C4-2B (cell line): ENCODE data around the gene ZNF136.

Experiments
- H3K27ac ChIP-seq: fragments of 450-650 bp; 2 replicates; pipeline ENCODE4 v1.5.1; 2017
- ZFX ChIP-seq: fragments of 450-650 bp; IDR thresholded peaks from 2 replicates; pipeline ENCODE4 v1.6.1; 2017
- TF ChIP-seq, protein P1 (sequence below): fragments of 450-650 bp; conservative IDR thresholded peaks from 2 replicates; pipeline ENCODE4 v1.5.1; 2017; ENCODE audit warnings: mild to moderate bottlenecking

Gene ZNF136

DNA sequence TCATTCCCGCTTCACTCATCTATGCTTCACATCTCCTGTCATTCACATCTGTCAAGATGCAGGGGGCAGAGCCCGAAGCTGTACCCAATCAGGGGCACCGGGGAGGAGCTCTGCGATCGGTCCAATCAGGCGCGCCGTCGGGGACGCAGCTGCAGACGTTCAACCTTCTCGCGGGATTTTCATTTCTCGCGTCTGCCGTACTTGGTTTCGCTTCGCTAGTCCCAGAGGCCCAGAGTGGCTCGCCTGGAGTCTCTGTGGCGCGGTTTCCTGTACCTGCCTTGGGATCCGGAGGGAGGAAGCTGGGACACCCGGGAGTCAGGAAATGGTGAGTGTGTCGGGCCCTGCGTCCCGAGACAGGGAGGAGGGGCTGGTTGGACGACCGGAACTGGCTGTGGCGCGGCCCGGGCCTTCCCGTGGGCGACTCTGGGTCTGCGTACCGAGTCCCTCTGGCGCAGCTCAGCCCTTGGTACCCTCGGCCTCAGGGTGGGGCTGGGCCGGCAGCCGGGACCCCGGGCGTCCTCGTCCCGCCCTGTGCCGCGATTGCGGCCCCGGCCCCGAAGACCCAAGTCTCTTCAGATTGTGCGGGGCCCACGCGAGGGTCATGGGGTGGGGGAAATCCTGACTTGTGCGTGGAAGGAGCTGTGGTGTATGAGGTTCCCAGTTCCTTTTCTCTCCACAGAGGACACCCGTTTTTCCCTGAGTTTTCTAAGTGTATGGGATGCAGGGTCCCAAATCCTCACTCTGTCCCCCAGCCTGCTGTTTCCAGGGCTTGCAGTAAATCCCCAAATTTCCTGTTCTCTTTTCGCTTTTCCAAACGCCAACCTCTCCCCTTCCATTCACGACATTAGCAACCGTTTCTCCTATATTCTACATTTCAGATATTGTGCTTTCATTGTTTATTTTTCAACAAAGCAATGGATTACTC lies at the start of gene ZNF136:
ZNF136 (plus strand) TSS at position 215 of the 925 bp plus-strand sequence; CDS start at position 323, 108 bp downstream.
- H3K27ac ChIP-seq = peak within 1 kb of the TSS; percentile 79
- TF ChIP-seq, protein P1, sequence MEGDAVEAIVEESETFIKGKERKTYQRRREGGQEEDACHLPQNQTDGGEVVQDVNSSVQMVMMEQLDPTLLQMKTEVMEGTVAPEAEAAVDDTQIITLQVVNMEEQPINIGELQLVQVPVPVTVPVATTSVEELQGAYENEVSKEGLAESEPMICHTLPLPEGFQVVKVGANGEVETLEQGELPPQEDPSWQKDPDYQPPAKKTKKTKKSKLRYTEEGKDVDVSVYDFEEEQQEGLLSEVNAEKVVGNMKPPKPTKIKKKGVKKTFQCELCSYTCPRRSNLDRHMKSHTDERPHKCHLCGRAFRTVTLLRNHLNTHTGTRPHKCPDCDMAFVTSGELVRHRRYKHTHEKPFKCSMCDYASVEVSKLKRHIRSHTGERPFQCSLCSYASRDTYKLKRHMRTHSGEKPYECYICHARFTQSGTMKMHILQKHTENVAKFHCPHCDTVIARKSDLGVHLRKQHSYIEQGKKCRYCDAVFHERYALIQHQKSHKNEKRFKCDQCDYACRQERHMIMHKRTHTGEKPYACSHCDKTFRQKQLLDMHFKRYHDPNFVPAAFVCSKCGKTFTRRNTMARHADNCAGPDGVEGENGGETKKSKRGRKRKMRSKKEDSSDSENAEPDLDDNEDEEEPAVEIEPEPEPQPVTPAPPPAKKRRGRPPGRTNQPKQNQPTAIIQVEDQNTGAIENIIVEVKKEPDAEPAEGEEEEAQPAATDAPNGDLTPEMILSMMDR = no peak
- TF ChIP-seq ZFX = peak; percentile 88

DNA sequence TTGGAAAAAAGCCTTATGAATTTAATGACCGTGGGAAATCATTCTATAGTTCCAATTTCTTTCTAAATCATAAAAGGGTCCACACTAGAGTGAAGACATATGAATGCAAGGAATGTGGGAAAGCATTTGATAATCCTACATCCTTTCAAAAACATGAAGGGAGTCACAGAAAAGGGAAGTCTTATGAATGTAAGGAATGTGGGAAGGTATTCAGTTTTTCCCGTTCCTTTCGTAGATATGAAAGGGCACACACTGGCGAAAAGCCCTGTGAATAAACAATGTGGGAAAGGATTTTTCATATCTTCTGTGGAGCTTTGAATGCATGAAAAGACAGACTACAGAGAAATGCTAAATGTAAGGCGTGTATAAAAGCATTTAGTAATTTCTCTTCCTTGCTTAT lies 49.8 kb upstream of the ZNF136 start:
- no peak for TF ChIP-seq ZFX
- TF ChIP-seq, protein P1 = no peak
- H3K27ac ChIP-seq = no peak overlapping the region

DNA sequence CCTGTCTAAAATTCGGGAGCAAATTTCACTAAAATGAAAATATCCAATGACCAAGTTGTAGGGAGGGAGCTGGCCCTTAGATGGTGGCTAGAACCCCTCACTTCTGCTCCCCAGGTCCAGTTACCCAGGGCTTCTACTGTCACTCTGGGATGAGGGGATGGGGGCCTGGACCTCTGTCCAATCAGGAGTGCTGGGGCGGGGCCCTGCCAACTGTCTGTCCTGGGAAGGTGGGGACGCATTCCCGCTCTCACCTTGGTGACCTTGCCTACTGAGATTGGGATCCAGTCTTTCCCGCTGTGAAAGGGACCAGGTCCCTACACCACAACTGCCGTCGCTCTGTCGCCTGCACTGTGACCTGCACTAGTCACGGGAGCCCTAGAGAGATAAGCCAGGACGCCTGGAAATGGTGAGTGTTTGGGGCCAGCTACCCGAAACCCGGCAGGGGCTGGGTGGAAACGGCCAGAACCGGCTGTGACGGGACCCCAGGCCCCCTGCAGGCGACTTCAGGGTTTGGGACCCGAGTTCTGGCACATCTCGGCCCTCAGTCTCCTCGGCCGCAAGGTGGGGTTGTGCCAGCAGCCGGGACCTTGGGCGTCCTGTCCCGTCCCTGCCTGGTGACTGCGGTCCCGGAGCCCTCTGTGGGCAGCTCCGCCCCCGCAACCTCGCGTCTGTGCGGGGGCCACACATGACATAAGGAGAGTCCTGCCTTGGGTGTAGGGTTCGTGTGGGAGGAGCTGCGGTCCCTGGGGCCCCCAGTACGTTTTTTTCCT lies 45.5 kb upstream of the ZNF136 start:
- TF ChIP-seq ZFX = no peak
- TF ChIP-seq, protein P1 = no peak; the same call in 1 of the 2 replicates
- H3K27ac ChIP-seq = no peak overlapping the region

DNA sequence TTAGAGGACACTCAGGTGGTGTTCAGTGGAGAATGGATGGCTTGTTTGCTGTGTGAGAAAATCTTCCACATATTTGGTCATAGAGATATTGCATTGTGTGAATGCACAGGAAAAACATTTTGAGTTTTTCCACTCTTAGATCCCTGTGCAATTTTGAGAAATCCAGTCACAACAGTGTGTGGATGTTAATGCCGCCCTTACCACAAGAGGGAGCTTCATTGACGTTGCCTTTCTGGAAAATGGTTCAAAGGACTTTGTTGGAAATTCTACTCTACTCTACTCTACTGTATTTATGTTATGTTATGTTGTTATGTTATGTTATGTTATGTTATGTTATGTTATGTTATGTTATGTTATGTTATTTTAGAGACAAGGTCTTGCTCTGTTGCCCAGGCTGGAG lies 36.2 kb upstream of the ZNF136 start:
- H3K27ac ChIP-seq = no peak overlapping the region
- TF ChIP-seq, protein P1 = peak; percentile 77
- TF ChIP-seq ZFX = no peak

DNA sequence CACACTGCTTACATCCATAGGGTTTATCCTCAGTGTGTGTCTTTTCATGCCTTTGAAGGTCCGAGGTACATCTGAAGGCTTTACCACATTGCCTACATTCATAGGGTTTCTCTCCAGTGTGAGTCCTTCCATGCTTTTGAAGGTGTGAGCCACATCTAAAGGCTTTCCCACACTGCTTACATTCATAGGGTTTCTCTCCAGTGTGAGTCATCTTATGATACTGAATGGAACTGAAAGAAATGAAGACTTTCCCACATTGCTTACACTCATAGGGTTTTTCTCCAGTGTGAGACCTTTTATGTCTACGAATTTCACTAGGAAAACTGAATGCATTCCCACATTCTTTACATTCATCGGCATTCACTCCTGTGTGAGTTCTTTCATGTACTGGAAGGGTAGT lies 29.8 kb upstream of the ZNF136 start:
- TF ChIP-seq, protein P1 = no peak
- TF ChIP-seq ZFX = no peak
- no peak overlapping the region for H3K27ac ChIP-seq

DNA sequence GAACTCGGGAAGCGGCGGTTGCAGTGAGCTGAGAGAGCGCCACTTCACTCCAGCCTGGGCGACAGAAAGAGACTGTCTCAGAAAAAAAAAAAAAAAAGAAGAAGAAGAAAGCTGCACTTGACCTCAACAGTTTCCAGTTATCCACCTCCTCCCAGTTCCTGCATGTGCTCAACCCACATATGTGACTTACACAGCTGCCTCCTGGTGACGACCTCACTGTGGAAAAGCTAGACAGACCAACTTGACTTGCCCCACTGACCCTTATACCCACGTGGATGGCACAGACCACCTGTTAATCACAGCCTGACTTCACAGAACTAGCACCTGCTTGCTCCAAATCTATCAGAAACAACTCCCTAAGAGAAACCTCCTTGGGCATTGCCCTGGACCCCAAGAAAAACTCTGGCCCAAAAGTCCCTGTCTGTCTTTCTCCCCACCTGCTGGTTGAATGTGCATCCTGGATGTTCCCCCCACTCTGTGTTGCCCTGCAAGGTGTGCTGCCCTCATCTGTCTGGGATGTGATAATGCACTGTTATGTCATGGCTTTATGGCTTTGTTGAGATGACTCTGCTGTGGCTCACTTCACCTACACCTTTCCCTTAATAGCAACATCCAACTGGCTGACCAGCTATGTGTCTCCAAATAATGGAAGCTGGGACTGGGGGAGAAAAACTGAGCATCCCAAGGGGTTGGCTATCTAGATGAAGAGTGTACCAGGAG lies 25.5 kb upstream of the ZNF136 start:
- no peak overlapping the region for H3K27ac ChIP-seq
- TF ChIP-seq ZFX = no peak
- TF ChIP-seq, protein P1 = no peak
